ENCODE measurements around the gene PRKCE. TPM values are rescaled to one million over a fixed set of nuclear protein-coding genes. Genes with fewer than 3 reads are reported as not detected.

The PRKCE gene
- total and polyA plus RNA-seq, 7 donors, result 3.0 to 22.8 (median 16.1) TPM

DNA sequence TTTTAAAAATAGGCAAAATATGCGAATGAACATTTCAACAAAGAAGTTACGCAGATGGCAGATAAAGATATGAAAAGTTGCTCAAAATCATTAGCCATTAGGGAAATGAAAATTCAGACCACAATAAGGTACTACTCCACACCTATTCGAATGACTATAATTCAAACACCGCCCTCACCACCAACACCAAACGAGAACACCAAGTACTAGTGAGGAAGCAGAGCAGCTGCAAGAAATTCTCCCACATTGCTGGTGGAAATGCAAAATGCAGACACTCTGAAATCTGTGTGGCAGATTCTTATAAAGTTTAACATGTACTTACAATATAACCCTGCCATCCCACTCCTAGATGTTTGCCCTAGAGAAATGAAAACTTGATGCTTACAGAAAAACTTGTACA is 17.3 kb upstream of the PRKCE start:
- Histone ChIP-seq H3K4me3 (no peak overlapping the region), H3K4me1 (no peaks in the 10 kb centered on the region), H3K36me3 (ENCODE audit: insufficient read depth in 1 of 2, low read depth in 1 of 2) (no peaks in the 10 kb centered on the region), H3K9me3 (no peaks in the 10 kb centered on the region), H3K27ac (no peak overlapping the region), H3K27me3 (ENCODE audit: insufficient read depth in 3 of 3, low read length in 2 of 3) (peaks cover 0 to 8% (median 0%) of the 10 kb centered on the region in 3 donors)
- no peak for DNase-seq
- TF ChIP-seq, protein P1, sequence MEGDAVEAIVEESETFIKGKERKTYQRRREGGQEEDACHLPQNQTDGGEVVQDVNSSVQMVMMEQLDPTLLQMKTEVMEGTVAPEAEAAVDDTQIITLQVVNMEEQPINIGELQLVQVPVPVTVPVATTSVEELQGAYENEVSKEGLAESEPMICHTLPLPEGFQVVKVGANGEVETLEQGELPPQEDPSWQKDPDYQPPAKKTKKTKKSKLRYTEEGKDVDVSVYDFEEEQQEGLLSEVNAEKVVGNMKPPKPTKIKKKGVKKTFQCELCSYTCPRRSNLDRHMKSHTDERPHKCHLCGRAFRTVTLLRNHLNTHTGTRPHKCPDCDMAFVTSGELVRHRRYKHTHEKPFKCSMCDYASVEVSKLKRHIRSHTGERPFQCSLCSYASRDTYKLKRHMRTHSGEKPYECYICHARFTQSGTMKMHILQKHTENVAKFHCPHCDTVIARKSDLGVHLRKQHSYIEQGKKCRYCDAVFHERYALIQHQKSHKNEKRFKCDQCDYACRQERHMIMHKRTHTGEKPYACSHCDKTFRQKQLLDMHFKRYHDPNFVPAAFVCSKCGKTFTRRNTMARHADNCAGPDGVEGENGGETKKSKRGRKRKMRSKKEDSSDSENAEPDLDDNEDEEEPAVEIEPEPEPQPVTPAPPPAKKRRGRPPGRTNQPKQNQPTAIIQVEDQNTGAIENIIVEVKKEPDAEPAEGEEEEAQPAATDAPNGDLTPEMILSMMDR (IDR thresholded peaks at IDR 0.05), result no peak
- ATAC-seq, result no peak
- 84 to 91% (median 87%) methylated on average over 5 of the region's 5 CpGs for WGBS, 3 donors
- intact Hi-C loops (cut with DNase I), result no loop called here

DNA sequence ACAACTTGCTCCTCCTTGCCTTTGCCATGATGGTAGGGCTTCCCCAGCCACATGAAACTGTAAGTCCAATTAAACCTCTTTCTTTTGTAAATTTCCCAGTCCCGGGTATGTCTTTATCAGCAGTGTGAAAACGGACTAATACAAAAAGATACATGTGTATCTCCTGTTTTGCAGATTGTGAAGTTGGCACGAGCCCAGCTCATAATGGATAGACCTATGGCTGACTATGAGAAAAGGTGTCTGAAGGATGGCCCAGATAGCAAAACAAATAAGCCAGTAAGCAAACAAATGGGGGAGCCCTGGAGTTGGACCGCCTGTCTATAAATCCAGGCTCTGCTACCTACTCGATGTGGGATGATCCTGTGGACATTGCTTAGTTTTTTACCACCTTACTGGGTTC is 15.5 kb upstream of the PRKCE start:
- 84 to 90% (median 86%) methylated on average over 5 of the region's 5 CpGs for WGBS, 3 donors

DNA sequence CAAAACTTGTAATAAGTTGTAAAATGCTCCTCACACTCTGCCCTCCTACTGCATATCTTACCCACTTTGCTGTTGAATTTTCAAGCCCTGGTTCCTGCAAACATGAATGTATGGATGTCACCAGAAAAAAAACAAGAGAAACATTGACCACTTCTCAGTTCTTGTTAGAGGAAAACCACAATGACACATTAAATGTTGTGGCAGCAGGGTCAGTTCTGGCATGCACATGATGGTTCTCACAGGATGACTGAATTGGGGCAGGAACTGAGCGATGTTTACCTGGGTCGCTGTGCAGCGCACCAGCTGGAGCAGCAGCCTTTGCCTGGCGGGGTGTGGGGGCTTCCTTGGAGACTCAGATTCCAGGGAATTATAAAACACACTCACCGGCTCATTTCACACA is 14.0 kb upstream of the PRKCE start:
- 78 to 89% (median 83%) methylated on average over 5 of the region's 5 CpGs for WGBS, 3 donors
- Histone ChIP-seq H3K4me3 (no peak overlapping the region), H3K4me1 (no peaks in the 10 kb centered on the region), H3K36me3 (ENCODE audit: insufficient read depth in 1 of 2, low read depth in 1 of 2) (no peaks in the 10 kb centered on the region), H3K27me3 (ENCODE audit: insufficient read depth in 3 of 3, low read length in 2 of 3) (peaks cover 0 to 11% (median 0%) of the 10 kb centered on the region in 3 donors), H3K9me3 (no peaks in the 10 kb centered on the region), H3K27ac (no peak overlapping the region)
- no peak for DNase-seq
- TF ChIP-seq, protein P1 (IDR thresholded peaks at IDR 0.05), result no peak
- ATAC-seq, result no peak
- intact Hi-C loops (cut with DNase I), result no loop called here

More for the DNA sequence above, 15.5 kb upstream of the PRKCE start:
- intact Hi-C loops (cut with DNase I), result no loop called here
- no peak overlapping the region for H3K4me3 ChIP-seq
- TF ChIP-seq, protein P1 (IDR thresholded peaks at IDR 0.05), result no peak
- peaks cover 0 to 10% (median 0%) of the 10 kb centered on the region in 3 donors for H3K27me3 ChIP-seq (ENCODE audit: insufficient read depth in 3 of 3, low read length in 2 of 3)
- DNase-seq, result no peak
- no peaks in the 10 kb centered on the region for H3K36me3 ChIP-seq (ENCODE audit: insufficient read depth in 1 of 2, low read depth in 1 of 2)
- H3K4me1 ChIP-seq, result no peaks in the 10 kb centered on the region
- no peak for ATAC-seq
- H3K9me3 ChIP-seq, result no peaks in the 10 kb centered on the region
- H3K27ac ChIP-seq, result no peak overlapping the region

DNA sequence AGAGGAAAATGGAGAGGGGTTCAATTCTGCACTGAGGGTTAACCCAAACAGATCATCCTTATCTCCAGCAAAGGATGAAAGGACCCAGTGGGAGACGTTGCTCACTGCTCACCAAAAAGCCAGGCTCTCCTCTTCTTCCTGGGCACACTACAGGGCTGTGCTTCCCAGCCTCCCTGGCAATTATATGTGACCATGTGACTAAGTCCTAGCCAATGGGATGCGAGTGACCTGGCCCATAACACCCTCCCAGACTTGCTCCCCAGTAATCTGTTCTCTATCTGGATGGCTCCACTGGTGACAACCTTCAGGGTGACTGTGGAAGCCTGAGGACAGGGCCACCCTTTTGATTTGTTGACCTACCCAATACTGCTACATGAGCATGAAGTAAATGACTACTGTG is 10.9 kb upstream of the PRKCE start:
- no peak for ATAC-seq
- intact Hi-C loops (cut with DNase I), result no loop called here

More for the DNA sequence above, 10.9 kb upstream of the PRKCE start:
- TF ChIP-seq, protein P1 (IDR thresholded peaks at IDR 0.05), result no peak
- no peaks in the 10 kb centered on the region for H3K9me3 ChIP-seq
- H3K4me1 ChIP-seq, result peaks cover 7% of the 10 kb centered on the region
- no peak overlapping the region for H3K27ac ChIP-seq
- H3K36me3 ChIP-seq (ENCODE audit: insufficient read depth in 1 of 2, low read depth in 1 of 2), result no peaks in the 10 kb centered on the region
- peaks cover 0 to 19% (median 0%) of the 10 kb centered on the region in 3 donors for H3K27me3 ChIP-seq (ENCODE audit: insufficient read depth in 3 of 3, low read length in 2 of 3)
- WGBS, 3 donors, result 57 to 67% (median 64%) methylated on average over 2 of the region's 2 CpGs
- H3K4me3 ChIP-seq, result no peak overlapping the region
- no peak for DNase-seq

Measured in psoas muscle (tissue), 8 donors.